ENCODE results near the gene ZFP36L1. TPM values are rescaled to one million over a fixed set of nuclear protein-coding genes. Genes with fewer than 3 reads are reported as not detected.

Gene ZFP36L1
- total and polyA plus RNA-seq, 9 donors = 50.6 to 241 (median 175) TPM

DNA sequence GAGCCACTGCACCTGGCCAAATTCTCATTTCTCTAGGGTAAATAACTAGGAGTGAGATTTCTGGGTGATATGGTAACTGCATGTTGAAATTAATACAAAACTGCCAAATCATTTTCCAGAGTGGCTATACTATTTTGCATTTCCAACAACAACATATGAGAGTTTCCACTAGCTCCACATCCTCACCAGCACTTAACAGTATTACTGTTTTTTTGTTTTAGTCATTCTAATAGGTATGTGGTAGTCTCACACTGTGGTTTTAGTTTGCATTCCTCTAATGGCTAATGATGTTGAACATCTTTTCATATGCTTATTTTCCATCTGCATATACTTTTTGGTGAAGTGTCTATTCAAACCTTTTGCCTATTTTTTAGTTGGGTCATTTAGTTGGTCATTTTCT is 5.8 kb upstream of the ZFP36L1 start:
- no peaks in the 10 kb centered on the region for H3K27me3 ChIP-seq (ENCODE audit: control insufficient read depth, insufficient read depth, low read length)
- H3K9me3 ChIP-seq (replicated peaks; ENCODE audit: control insufficient read depth, low read depth, low read length) = peaks cover 7% of the 10 kb centered on the region
- H3K4me1 ChIP-seq (ENCODE audit: control insufficient read depth, insufficient read depth, low read length) = peaks cover 20% of the 10 kb centered on the region
- H3K4me3 ChIP-seq (ENCODE audit: low read length) = no peak overlapping the region
- no peak for DNase-seq
- H3K27ac ChIP-seq (ENCODE audit: low read length) = no peak overlapping the region
- H3K36me3 ChIP-seq (ENCODE audit: control insufficient read depth, insufficient read depth, low read length) = no peaks in the 10 kb centered on the region

DNA sequence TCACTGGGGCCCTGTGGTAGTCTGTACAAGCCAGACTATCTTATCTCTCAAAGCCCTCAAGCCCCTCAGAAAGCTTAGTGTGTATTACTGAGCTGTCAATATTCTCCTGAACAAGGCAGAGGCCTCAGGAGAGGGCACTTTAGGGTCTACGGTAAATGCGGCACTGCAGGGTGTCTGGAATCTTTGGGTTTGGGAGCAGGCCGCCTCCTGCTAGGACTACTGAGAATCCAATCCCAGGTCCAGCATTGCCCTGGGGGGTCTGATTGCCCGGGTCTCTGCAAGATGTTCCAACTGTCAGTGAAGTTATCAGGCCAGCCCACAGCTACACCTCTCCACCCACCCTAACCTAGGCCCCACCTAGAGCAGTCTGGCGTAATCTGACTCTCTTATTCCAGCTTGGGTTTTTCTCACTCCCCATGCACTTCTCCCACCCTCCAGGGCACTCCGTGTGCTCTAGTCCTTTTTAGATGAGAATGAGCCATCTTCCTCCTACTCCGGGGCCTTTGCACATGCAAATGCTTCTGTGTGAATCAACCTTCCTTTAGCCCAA is 4.3 kb upstream of the ZFP36L1 start:
- 75% methylated on average over 5 of the region's 7 CpGs for WGBS (ENCODE audit: insufficient coverage)
- peak overlapping the region; percentile 100 for H3K27ac ChIP-seq (ENCODE audit: low read length)
- peak; percentile 10 for DNase-seq
- peaks cover 7% of the 10 kb centered on the region for H3K9me3 ChIP-seq (replicated peaks; ENCODE audit: control insufficient read depth, low read depth, low read length)
- peaks cover 20% of the 10 kb centered on the region for H3K4me1 ChIP-seq (ENCODE audit: control insufficient read depth, insufficient read depth, low read length)
- H3K4me3 ChIP-seq (ENCODE audit: low read length) = no peak overlapping the region
- no peaks in the 10 kb centered on the region for H3K27me3 ChIP-seq (ENCODE audit: control insufficient read depth, insufficient read depth, low read length)
- H3K36me3 ChIP-seq (ENCODE audit: control insufficient read depth, insufficient read depth, low read length) = no peaks in the 10 kb centered on the region

DNA sequence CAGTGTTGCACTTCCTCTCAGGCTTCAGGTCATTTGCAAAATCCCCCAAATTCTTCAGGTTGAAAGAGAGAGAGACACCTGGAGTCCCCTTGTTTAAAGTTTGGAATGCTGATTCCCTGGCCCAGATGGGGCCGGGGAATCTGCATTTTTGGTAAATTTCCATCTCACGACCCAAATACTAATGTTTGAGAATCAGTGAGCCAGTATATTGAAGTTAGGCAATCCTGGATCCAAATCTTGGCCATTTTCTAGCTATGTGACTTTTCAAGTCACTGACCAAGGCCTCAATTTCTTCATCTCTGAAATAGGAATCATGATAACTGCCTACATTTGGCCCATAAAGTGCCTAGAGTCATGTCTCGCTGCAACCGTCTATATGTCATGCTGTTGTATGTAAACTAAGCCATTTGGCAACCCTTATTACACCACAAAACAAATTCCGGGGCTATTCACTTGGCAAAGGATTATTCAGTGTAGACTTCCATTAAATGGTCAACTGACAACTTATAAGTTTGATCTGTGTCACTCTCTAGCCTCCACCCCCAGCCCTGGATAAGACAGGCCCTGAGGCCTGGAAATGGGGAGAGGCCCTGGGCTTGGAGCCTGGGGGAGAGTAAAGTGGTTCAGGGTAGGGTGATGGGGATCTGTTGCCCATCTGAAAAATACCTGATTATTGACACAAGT is 3.7 kb upstream of the ZFP36L1 start:
- no peaks in the 10 kb centered on the region for H3K27me3 ChIP-seq (ENCODE audit: control insufficient read depth, insufficient read depth, low read length)
- H3K27ac ChIP-seq (ENCODE audit: low read length) = peak overlapping the region; percentile 100
- WGBS (ENCODE audit: insufficient coverage) = no CpG with 5 or more reads among the region's 5 CpGs
- no peak for DNase-seq
- peaks cover 3% of the 10 kb centered on the region for H3K36me3 ChIP-seq (ENCODE audit: control insufficient read depth, insufficient read depth, low read length)
- H3K4me3 ChIP-seq (ENCODE audit: low read length) = peak overlapping the region; percentile 100
- peaks cover 5% of the 10 kb centered on the region for H3K9me3 ChIP-seq (replicated peaks; ENCODE audit: control insufficient read depth, low read depth, low read length)
- peaks cover 20% of the 10 kb centered on the region for H3K4me1 ChIP-seq (ENCODE audit: control insufficient read depth, insufficient read depth, low read length)

DNA sequence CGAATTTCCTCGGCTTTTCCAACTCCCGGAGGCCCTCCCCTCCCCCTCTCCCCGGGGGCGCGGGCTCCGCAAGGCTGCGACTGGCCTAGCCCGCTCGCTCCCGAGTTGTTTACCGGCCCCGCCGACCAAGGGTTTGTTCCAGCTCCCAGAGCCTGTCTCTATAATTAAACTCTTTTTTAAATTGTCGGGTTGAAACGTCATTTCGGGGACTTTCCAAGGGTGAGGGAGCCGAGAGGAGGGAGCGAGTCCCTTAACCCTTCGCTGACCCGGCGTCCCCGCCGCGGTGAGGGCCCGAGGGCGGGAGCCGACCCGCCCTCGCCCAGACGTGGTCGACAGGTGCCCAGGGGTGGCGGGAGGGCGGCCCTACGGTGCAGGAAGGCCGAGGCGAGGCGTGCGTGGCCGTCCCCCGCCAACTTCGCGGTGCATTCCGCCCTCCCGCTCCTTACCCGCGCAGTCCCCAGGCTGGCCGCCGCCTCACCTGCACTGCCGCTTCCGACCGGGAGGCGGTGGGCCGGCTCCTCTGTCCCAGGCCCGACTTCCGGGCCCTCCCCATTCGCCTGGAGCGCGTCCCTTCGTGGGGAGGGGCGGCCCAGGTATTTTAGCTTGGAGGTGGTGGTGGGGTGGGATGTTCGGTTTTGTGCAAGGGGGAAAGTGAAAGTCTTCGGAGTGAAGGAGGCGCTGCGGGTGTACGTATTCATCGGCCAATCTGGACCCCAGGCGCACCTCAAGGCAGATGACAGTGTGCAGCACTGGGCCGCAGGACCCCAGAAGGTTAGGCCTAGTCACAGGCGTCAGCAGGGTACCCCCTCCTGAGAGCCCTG is 2.9 kb upstream of the ZFP36L1 start:
- Histone ChIP-seq H3K4me3 (ENCODE audit: low read length) (peak overlapping the region; percentile 100), H3K27me3 (ENCODE audit: control insufficient read depth, insufficient read depth, low read length) (no peaks in the 10 kb centered on the region), H3K9me3 (replicated peaks; ENCODE audit: control insufficient read depth, low read depth, low read length) (no peaks in the 10 kb centered on the region), H3K36me3 (ENCODE audit: control insufficient read depth, insufficient read depth, low read length) (peaks cover 11% of the 10 kb centered on the region), H3K4me1 (ENCODE audit: control insufficient read depth, insufficient read depth, low read length) (peaks cover 20% of the 10 kb centered on the region), H3K27ac (ENCODE audit: low read length) (peak overlapping the region; percentile 100)
- peak; percentile 97 for DNase-seq
- under 1% methylated on average over 56 of the region's 70 CpGs for WGBS (ENCODE audit: insufficient coverage)

DNA sequence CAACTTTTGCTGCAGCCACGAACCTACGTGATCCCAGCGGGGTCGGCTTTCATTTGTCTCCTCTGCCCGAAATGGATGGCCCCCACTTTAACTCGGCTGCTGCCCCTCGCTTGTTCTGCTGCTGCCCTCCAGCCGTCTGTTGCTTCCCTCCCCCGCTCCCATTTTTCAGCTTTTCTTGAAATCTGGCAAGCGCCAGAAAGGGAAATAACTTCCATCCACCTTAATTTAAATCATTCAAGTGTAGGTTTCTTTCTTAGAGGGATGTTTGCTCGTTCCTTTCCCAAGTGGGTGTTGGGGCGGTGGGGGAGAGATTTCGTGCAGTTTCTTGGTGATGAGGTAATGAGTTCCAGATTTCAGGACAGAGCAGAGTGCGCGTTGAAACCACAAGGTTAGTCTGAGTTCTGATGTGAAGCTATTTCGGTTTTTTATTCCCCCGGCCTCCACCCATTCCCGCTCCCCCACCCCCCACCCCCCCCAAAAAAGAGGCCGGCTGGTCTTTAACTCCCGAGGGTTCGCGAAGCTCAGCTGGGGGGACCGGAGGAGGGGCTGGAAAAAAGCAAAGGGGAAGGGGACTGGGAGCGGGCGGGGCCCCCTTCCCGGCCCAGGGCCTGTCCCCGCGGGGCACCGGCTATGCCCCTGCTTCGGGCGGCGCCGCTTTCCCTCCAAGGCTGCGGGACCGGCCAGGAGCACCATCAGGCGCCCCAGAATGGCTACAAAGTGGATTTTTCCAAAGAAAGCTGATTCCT is 2.2 kb upstream of the ZFP36L1 start:
- H3K27me3 ChIP-seq (ENCODE audit: control insufficient read depth, insufficient read depth, low read length) = no peaks in the 10 kb centered on the region
- peaks cover 19% of the 10 kb centered on the region for H3K36me3 ChIP-seq (ENCODE audit: control insufficient read depth, insufficient read depth, low read length)
- H3K4me1 ChIP-seq (ENCODE audit: control insufficient read depth, insufficient read depth, low read length) = peaks cover 22% of the 10 kb centered on the region
- H3K27ac ChIP-seq (ENCODE audit: low read length) = peak overlapping the region; percentile 100
- H3K9me3 ChIP-seq (replicated peaks; ENCODE audit: control insufficient read depth, low read depth, low read length) = no peaks in the 10 kb centered on the region
- DNase-seq = peak; percentile 95
- H3K4me3 ChIP-seq (ENCODE audit: low read length) = peak overlapping the region; percentile 100
- WGBS (ENCODE audit: insufficient coverage) = 0% methylated on average over 21 of the region's 36 CpGs

DNA sequence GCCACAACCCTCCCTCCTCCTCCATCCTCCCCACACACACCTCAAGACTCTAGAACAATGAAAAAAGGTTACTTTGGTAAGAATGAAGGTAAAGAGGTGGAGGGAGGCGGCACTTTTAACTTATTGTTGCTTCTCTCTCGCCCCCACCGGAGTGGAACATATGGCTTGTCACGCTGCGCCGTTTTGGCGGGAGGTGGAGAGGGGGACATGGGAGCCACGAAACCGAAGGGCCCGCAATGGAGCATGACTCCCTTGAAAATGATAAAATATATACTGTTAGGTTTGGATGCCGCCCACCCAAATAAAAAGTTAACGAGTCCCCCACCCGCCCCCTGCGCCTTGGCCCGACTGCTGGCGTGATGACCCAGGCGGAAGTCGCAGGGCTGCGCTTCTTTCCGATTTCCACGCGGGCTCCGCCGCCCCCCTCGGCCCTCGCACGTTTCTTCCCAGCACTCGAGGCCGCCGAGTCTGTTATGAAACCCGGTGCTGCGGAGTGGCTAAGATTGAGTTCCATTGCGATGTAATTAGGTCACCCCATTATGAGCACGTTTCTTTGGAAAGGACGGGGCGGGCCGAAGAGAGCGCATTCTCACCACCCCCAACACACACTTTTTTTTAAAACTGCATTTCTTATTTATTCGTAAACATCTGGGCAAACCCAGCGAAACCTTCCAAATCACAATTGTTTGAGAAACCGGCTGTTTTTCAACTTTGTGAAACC is 1.4 kb upstream of the ZFP36L1 start:
- under 1% methylated on average over 33 of the region's 41 CpGs for WGBS (ENCODE audit: insufficient coverage)
- Histone ChIP-seq H3K27ac (ENCODE audit: low read length) (peak overlapping the region; percentile 100), H3K4me1 (ENCODE audit: control insufficient read depth, insufficient read depth, low read length) (peaks cover 29% of the 10 kb centered on the region), H3K27me3 (ENCODE audit: control insufficient read depth, insufficient read depth, low read length) (no peaks in the 10 kb centered on the region), H3K4me3 (ENCODE audit: low read length) (peak overlapping the region; percentile 100), H3K9me3 (replicated peaks; ENCODE audit: control insufficient read depth, low read depth, low read length) (no peaks in the 10 kb centered on the region), H3K36me3 (ENCODE audit: control insufficient read depth, insufficient read depth, low read length) (peaks cover 26% of the 10 kb centered on the region)
- peak; percentile 96 for DNase-seq

DNA sequence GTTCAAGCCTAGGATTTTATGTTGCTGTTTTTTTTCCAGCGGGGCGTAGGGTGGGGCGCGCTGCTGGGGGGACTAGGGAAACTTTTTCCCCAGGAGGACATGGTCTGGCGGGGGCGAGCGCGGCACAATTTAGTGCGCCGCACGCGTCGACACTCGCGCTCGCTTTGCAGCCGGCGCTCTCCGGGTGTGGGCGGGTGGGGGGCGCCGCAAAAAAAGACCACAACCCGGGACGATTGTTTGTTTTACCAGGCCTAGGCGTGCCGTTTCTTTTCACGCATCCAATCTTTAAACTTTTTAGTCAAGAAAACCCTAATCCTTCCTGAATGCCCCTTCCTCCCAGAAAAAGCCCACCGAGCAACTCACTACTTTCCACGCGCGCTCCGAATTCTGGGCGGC is 865 bp upstream of the ZFP36L1 start:
- DNase-seq = no peak
- peaks cover 30% of the 10 kb centered on the region for H3K36me3 ChIP-seq (ENCODE audit: control insufficient read depth, insufficient read depth, low read length)
- peaks cover 33% of the 10 kb centered on the region for H3K4me1 ChIP-seq (ENCODE audit: control insufficient read depth, insufficient read depth, low read length)
- H3K27ac ChIP-seq (ENCODE audit: low read length) = peak overlapping the region; percentile 100
- WGBS (ENCODE audit: insufficient coverage) = 0% methylated on average over 25 of the region's 33 CpGs
- H3K4me3 ChIP-seq (ENCODE audit: low read length) = peak overlapping the region; percentile 100
- H3K27me3 ChIP-seq (ENCODE audit: control insufficient read depth, insufficient read depth, low read length) = no peaks in the 10 kb centered on the region
- no peaks in the 10 kb centered on the region for H3K9me3 ChIP-seq (replicated peaks; ENCODE audit: control insufficient read depth, low read depth, low read length)

DNA sequence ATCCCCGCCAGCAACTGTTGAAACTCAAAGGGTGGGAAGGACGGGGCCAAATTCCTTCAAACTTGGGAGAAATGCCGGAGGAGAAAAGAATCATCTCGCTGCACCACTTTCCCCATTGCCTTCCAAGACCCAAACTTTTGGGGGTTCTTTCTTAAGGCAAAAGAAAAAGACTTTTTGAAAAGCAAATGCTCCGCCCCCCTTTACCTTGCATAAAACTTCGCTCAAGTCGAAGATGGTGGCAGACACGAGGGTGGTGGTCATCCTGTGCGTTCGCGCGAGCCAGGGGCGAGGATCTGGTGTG is 239 bp downstream of the ZFP36L1 start:
- Histone ChIP-seq H3K9me3 (replicated peaks; ENCODE audit: control insufficient read depth, low read depth, low read length) (no peaks in the 10 kb centered on the region), H3K27ac (ENCODE audit: low read length) (peak overlapping the region; percentile 100), H3K4me3 (ENCODE audit: low read length) (peak overlapping the region; percentile 100), H3K4me1 (ENCODE audit: control insufficient read depth, insufficient read depth, low read length) (peaks cover 33% of the 10 kb centered on the region), H3K36me3 (ENCODE audit: control insufficient read depth, insufficient read depth, low read length) (peaks cover 35% of the 10 kb centered on the region), H3K27me3 (ENCODE audit: control insufficient read depth, insufficient read depth, low read length) (no peaks in the 10 kb centered on the region)
- 0% methylated on average over 2 of the region's 13 CpGs for WGBS (ENCODE audit: insufficient coverage)
- no peak for DNase-seq

DNA sequence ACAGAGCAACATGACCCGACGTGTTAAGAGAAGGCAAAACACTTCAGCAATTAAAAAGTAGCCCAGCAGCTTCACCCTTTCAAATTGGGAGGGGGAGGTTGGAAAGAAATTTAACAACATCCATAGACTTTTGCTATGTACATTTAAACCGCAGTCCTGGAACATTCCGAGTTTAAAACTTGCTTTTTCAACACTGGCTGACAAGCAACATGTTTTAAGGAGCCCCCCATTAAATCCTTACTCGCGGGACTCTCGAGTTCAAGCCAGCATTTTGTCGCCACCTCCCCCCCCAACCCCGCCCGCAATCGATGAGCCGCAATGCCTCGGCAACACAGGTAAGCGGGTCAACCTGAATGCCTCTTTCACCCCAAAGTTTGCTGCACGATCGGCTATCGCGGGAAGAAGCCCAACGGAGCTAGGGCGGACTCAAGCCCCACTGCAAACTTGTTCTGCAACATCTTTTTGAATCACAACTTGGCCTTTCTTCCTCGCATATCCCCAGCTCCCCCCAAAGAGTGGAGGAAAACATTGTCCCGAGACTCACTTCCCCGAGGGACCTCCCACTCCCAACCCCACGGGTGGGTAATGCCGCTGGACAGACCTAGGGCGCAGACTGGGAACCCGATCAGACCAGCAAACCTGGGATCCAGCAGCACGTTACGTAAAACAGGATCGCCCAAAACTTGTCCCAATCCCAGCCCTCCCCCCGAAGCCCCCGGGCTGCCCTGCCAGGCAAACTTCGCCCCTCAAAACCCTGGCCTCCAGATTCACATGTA is 777 bp downstream of the ZFP36L1 start:
- Histone ChIP-seq H3K4me3 (ENCODE audit: low read length) (peak overlapping the region; percentile 100), H3K27ac (ENCODE audit: low read length) (peak overlapping the region; percentile 100), H3K9me3 (replicated peaks; ENCODE audit: control insufficient read depth, low read depth, low read length) (no peaks in the 10 kb centered on the region), H3K27me3 (ENCODE audit: control insufficient read depth, insufficient read depth, low read length) (no peaks in the 10 kb centered on the region), H3K4me1 (ENCODE audit: control insufficient read depth, insufficient read depth, low read length) (peaks cover 37% of the 10 kb centered on the region), H3K36me3 (ENCODE audit: control insufficient read depth, insufficient read depth, low read length) (peaks cover 40% of the 10 kb centered on the region)
- DNase-seq = peak; percentile 43
- WGBS (ENCODE audit: insufficient coverage) = 0% methylated on average over 24 of the region's 33 CpGs

Measured in muscle of leg (tissue), 11 donors.